Measurements from ENCODE around the gene PCNX2. TPM values are rescaled to one million over a fixed set of nuclear protein-coding genes. Genes with fewer than 3 reads are reported as not detected.

PCNX2 gene
- total and polyA plus RNA-seq, 2 of the 8 experiments (the other 6 are each of a cell fraction or from before 2014, with no cell fraction given): 46.1 to 57.6 TPM

- Histone ChIP-seq H2BK120ac (replicated peaks; ENCODE audit: low read depth, low read length) (no peak overlapping the region), H3K4me1 (replicated peaks in 1 of 4; ENCODE audit: control insufficient read depth in 3 of 4, insufficient read depth in 4 of 4, low read length in 3 of 4) (peaks cover 0 to 4% (median 0%) of the 10 kb centered on the region in 4 experiments; a peak in 1 of 7 replicates), H2BK5ac (ENCODE audit: low read depth, low read length) (no peak overlapping the region), H2BK20ac (ENCODE audit: low read length) (no peak overlapping the region), H3K9me3 (ENCODE audit: insufficient read depth in 2 of 2, low read depth in 1 of 2, low read length in 1 of 2) (no peaks in the 10 kb centered on the region), H3K18ac (ENCODE audit: extremely low read depth, low read length) (no peak overlapping the region), H3K27me3 (replicated peaks in 1 of 4; ENCODE audit: control insufficient read depth in 3 of 4, extremely low read depth in 1 of 4, insufficient read depth in 3 of 4, low read length in 3 of 4) (no peaks in the 10 kb centered on the region), H3K14ac (ENCODE audit: insufficient read length) (no peak overlapping the region), H3K27ac (ENCODE audit: low read depth, low read length) (no peak overlapping the region), H4K8ac (ENCODE audit: extremely low read depth, insufficient read depth, low read length) (no peak overlapping the region), H3K79me2 (ENCODE audit: control insufficient read depth in 1 of 2, insufficient read depth in 2 of 2, low read length in 2 of 2) (no peaks in the 10 kb centered on the region), H2AK5ac (ENCODE audit: low read depth, low read length) (no peak overlapping the region), H2BK12ac (ENCODE audit: low read depth, low read length) (no peak overlapping the region), H4K20me1 (replicated peaks in 1 of 2; ENCODE audit: control insufficient read depth in 1 of 2, insufficient read depth in 2 of 2, low read length in 2 of 2) (peaks cover 0 to 3% of the 10 kb centered on the region in 2 experiments), H3K23ac (ENCODE audit: insufficient read length) (no peak overlapping the region), H3K23me2 (ENCODE audit: low read depth, low read length) (no peaks in the 10 kb centered on the region), H3K4me3 (ENCODE audit: extremely low read depth in 1 of 4, insufficient read depth in 2 of 4, low read depth in 3 of 4, low read length in 4 of 4) (no peak overlapping the region), H3K36me3 (ENCODE audit: control insufficient read depth in 2 of 4, insufficient read depth in 4 of 4, low read length in 3 of 4) (no peaks in the 10 kb centered on the region; a peak in 3 of 8 replicates), H4K91ac (replicated peaks; ENCODE audit: insufficient read length, low read length) (no peak overlapping the region), H3K9ac (replicated peaks in 1 of 4; ENCODE audit: extremely low read depth in 1 of 4, low read depth in 3 of 4, low read length in 3 of 4) (no peak overlapping the region), H3K4me2 (ENCODE audit: insufficient read depth in 1 of 2, low read depth in 2 of 2, low read length in 2 of 2) (no peak overlapping the region), H2AFZ (ENCODE audit: low read length) (no peak overlapping the region), H4K5ac (ENCODE audit: insufficient read length, low read depth, low read length) (no peak overlapping the region), H3K79me1 (ENCODE audit: low read depth, low read length) (no peaks in the 10 kb centered on the region), H2BK15ac (ENCODE audit: low read length) (no peak overlapping the region), H3K56ac (replicated peaks; ENCODE audit: insufficient read length, low read depth, low read length) (no peak overlapping the region), H3K4ac (replicated peaks; ENCODE audit: insufficient read length, low read depth, low read length) (no peak overlapping the region)
- no peak for DNase-seq (ENCODE audit: low read depth in 1 of 2, low spot score in 2 of 2)
- ChIA-PET POLR2A (ENCODE audit: partially characterized antibody) (no interaction called here), CTCF (ENCODE audit: partially characterized antibody) (no interaction called here)
- FAIRE-seq: no peak
- 93% methylated on average over 1 of the region's 1 CpG; no CpG with 5 or more reads in 1 of the 2 experiments for WGBS, 2 experiments (ENCODE audit: extremely low coverage in 1 of 2, insufficient coverage in 1 of 2, insufficient read length in 1 of 2, insufficient replicate concordance in 2 of 2, low coverage in 1 of 2, low lambda C conversion rate in 2 of 2, missing lambda C conversion rate in 1 of 2)
- TF ChIP-seq GTF2F1 (IDR thresholded peaks at IDR 0.05; ENCODE audit: borderline replicate concordance, low read depth, low read length): no peak
- TF ChIP-seq RXRA (IDR thresholded peaks at IDR 0.05; ENCODE audit: insufficient read depth, low read depth, low read length): no peak
- TF ChIP-seq RAD21 (IDR thresholded peaks at IDR 0.05 in 1 of 2, conservative IDR thresholded peaks at IDR 0.05 in 1 of 2; ENCODE audit: low read depth in 2 of 2, low read length in 2 of 2): no peak
- no peak for TF ChIP-seq CTCF (IDR thresholded peaks at IDR 0.05; ENCODE audit: control extremely low read depth in 1 of 3, insufficient read depth in 1 of 3, low read depth in 1 of 3, low read length in 3 of 3)
- TF ChIP-seq NANOG (IDR thresholded peaks at IDR 0.05; ENCODE audit: insufficient read depth, low read depth, low read length, poor library complexity, severe bottlenecking): no peak
- TF ChIP-seq YY1 (IDR thresholded peaks at IDR 0.05; ENCODE audit: low read depth, low read length): no peak
- no peak for TF ChIP-seq EP300 (IDR thresholded peaks at IDR 0.05; ENCODE audit: borderline replicate concordance in 1 of 2, low read depth in 2 of 2, low read length in 2 of 2)
- no peak for TF ChIP-seq ASH2L (IDR thresholded peaks at IDR 0.05; ENCODE audit: low read length)
- TF ChIP-seq E2F6 (IDR thresholded peaks at IDR 0.05): no peak
- no peak for TF ChIP-seq CTBP2 (IDR thresholded peaks at IDR 0.05; ENCODE audit: borderline replicate concordance, insufficient read depth, insufficient read length, low read length)
Observed at GRCh38 chr1:233064988-233065387, 230.5 kb downstream of the PCNX2 start.
